ENCODE data around the gene TRPC4AP. TPM values are rescaled to one million over a fixed set of nuclear protein-coding genes. Genes with fewer than 3 reads are reported as not detected.

Gene TRPC4AP
- total RNA-seq, 4 donors from 2014 or later, result 53.3 to 76.8 (median 73.5) TPM

DNA sequence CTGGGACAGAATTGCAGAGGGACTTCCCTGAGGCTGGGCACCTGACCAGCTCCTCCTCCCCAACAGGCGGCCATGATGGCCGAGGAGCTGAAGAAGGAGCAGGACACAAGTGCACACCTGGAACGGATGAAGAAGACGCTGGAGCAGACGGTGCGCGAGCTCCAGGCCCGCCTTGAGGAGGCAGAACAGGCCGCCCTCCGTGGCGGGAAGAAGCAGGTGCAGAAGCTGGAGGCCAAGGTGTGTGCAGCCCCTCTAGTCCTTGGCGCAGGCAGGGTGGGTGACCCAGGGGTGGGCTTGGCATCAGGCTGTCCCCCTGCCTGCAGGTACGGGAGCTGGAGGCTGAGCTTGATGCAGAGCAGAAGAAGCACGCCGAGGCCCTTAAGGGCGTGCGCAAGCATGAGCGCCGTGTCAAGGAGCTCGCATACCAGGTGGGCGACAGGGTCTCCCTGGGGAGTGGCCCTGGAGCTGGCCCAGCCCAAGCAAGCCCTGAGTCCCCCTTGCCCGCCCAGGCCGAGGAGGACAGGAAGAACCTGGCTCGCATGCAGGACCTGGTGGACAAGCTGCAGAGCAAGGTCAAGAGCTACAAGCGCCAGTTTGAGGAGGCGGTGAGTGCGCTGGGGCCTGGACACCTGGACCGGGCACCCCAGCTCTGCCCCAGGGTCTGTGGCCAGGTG lies 91.5 kb downstream of the TRPC4AP start:
- WGBS, 2 donors, result 94 to 97% methylated on average over 25 to 28 of the region's 28 CpGs
- H3K9me3 ChIP-seq, result no peaks in the 10 kb centered on the region
- peaks cover 81 to 83% of the 10 kb centered on the region in 2 donors for H3K36me3 ChIP-seq
- no peaks in the 10 kb centered on the region for H3K4me1 ChIP-seq
- TF ChIP-seq, protein P1, sequence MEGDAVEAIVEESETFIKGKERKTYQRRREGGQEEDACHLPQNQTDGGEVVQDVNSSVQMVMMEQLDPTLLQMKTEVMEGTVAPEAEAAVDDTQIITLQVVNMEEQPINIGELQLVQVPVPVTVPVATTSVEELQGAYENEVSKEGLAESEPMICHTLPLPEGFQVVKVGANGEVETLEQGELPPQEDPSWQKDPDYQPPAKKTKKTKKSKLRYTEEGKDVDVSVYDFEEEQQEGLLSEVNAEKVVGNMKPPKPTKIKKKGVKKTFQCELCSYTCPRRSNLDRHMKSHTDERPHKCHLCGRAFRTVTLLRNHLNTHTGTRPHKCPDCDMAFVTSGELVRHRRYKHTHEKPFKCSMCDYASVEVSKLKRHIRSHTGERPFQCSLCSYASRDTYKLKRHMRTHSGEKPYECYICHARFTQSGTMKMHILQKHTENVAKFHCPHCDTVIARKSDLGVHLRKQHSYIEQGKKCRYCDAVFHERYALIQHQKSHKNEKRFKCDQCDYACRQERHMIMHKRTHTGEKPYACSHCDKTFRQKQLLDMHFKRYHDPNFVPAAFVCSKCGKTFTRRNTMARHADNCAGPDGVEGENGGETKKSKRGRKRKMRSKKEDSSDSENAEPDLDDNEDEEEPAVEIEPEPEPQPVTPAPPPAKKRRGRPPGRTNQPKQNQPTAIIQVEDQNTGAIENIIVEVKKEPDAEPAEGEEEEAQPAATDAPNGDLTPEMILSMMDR (IDR thresholded peaks at IDR 0.05), result no peak
- TF ChIP-seq POLR2A (IDR thresholded peaks at IDR 0.05), result no peak
- H3K4me3 ChIP-seq (replicated peaks in 1 of 3), result no peak overlapping the region
- H3K27me3 ChIP-seq, result no peaks in the 10 kb centered on the region
- intact Hi-C loops (cut with DNase I), result no loop called here
- H3K27ac ChIP-seq, result no peak overlapping the region
- no peak for DNase-seq

DNA sequence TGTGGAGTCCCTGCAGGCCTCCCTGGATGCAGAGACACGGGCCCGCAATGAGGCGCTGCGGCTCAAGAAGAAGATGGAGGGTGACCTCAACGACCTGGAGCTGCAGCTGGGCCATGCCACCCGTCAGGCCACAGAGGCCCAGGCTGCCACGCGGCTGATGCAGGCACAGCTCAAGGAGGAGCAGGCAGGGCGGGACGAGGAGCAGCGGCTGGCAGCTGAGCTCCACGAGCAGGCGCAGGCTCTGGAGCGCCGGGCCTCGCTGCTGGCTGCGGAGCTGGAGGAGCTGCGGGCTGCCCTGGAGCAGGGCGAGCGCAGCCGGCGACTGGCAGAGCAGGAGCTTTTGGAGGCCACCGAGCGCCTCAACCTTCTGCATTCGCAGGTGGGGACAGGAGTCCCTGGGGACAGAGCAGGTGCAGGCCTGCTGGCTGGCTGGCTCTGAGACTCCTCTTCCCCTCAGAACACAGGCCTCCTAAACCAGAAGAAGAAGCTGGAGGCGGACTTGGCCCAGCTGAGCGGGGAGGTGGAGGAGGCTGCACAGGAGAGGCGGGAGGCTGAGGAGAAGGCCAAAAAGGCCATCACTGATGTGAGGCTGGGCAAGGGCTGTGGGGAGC lies 92.2 kb downstream of the TRPC4AP start:
- Histone ChIP-seq H3K27ac (no peak overlapping the region), H3K27me3 (no peaks in the 10 kb centered on the region), H3K4me3 (replicated peaks in 1 of 3) (no peak overlapping the region), H3K9me3 (no peaks in the 10 kb centered on the region), H3K4me1 (no peaks in the 10 kb centered on the region), H3K36me3 (peaks cover 78 to 79% of the 10 kb centered on the region in 2 donors)
- TF ChIP-seq, protein P1 (IDR thresholded peaks at IDR 0.05), result no peak
- no peak for TF ChIP-seq POLR2A (IDR thresholded peaks at IDR 0.05)
- no peak for DNase-seq
- 97% methylated on average over 9 to 23 of the region's 28 CpGs for WGBS, 2 donors
- intact Hi-C loops (cut with DNase I), result no loop called here

DNA sequence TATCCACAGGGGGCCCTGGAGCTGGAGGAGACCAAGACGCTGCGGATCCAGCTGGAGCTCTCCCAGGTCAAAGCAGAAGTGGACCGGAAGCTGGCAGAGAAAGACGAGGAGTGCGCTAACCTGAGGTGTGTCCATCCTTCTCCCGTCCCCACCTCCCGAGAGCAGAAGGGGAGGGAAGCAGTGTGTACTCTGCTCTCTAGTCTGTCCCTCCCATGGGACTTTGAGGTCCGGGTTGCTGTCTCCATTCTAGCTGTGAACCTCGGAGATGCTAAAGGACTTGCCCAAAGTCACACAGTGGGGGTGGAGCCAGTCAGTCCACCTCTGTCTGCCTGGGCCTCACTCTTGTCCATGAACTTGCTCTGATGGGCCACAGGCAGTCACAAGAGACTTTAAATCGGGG lies 92.8 kb downstream of the TRPC4AP start:
- Histone ChIP-seq H3K36me3 (peaks cover 74 to 79% of the 10 kb centered on the region in 2 donors), H3K4me1 (no peaks in the 10 kb centered on the region), H3K4me3 (replicated peaks in 1 of 3) (no peak overlapping the region), H3K27me3 (no peaks in the 10 kb centered on the region), H3K9me3 (no peaks in the 10 kb centered on the region), H3K27ac (no peak overlapping the region)
- no peak for DNase-seq
- intact Hi-C loops (cut with DNase I), result no loop called here
- 75% methylated on average over 5 to 10 of the region's 10 CpGs for WGBS, 2 donors
- TF ChIP-seq, protein P1 (IDR thresholded peaks at IDR 0.05), result no peak
- no peak for TF ChIP-seq POLR2A (IDR thresholded peaks at IDR 0.05)

DNA sequence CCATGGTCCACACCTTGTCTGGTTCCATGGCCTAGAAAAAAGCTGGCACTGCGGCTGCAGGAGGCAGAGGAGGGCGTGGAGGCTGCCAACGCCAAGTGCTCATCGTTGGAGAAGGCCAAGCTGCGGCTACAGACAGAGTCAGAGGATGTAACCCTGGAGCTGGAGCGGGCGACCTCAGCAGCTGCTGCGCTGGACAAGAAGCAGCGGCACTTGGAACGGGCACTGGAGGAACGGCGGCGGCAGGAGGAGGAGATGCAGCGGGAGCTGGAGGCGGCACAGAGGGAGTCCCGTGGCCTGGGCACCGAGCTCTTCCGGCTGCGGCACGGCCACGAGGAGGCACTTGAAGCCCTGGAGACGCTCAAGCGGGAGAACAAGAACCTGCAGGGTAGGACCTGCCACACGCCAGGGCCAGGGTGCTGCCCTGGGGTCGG lies 93.6 kb downstream of the TRPC4AP start:
- no peak for TF ChIP-seq POLR2A (IDR thresholded peaks at IDR 0.05)
- TF ChIP-seq, protein P1 (IDR thresholded peaks at IDR 0.05), result no peak
- intact Hi-C loops (cut with DNase I), result no loop called here
- DNase-seq, result no peak
- 91 to 95% methylated on average over 25 of the region's 25 CpGs for WGBS, 2 donors
- Histone ChIP-seq H3K36me3 (peaks cover 68 to 77% of the 10 kb centered on the region in 2 donors), H3K9me3 (no peaks in the 10 kb centered on the region), H3K27me3 (no peaks in the 10 kb centered on the region), H3K4me1 (no peaks in the 10 kb centered on the region), H3K4me3 (replicated peaks in 1 of 3) (no peak overlapping the region), H3K27ac (no peak overlapping the region)

DNA sequence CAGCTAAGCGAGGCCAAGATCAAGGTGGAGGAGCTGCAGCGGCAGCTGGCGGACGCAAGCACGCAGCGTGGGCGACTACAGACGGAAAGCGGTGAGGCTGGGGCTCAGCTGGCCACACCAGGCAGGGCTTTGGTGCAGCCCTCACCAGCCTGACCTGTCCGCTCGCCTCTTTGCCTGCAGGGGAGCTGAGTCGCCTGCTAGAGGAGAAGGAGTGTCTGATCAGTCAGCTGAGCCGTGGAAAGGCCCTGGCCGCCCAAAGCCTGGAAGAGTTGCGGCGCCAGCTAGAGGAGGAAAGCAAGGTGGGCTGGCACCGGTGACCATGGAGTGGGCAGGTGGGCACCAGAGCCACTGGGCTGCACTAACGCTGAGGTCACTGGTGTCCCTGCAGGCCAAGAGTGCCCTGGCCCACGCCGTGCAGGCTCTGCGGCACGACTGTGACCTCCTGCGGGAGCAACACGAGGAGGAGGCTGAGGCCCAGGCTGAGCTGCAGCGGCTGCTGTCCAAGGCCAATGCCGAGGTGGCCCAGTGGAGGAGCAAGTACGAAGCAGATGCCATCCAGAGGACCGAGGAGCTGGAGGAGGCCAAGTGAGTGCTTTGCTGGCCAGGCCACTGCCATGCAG lies 94.2 kb downstream of the TRPC4AP start:
- H3K4me1 ChIP-seq, result no peaks in the 10 kb centered on the region
- TF ChIP-seq, protein P1 (IDR thresholded peaks at IDR 0.05), result no peak
- no peaks in the 10 kb centered on the region for H3K9me3 ChIP-seq
- H3K4me3 ChIP-seq (replicated peaks in 1 of 3), result no peak overlapping the region
- H3K36me3 ChIP-seq, result peaks cover 68 to 77% of the 10 kb centered on the region in 2 donors
- H3K27ac ChIP-seq, result no peak overlapping the region
- no peaks in the 10 kb centered on the region for H3K27me3 ChIP-seq
- no peak for DNase-seq
- intact Hi-C loops (cut with DNase I), result no loop called here
- 93 to 96% methylated on average over 21 to 23 of the region's 28 CpGs for WGBS, 2 donors

Data from thyroid gland (tissue), 4 donors.